RWPE2 (cell line): ENCODE measurements around the gene EEF1AKMT2.
A peak's percentile ranks its signal among the peaks of the same experiment; 100 is the strongest.

Experiments used
- ATAC-seq: fragments of 200-7000 bp; cut with Tn5 transposase; 3 replicates; pipeline ENCODE4 v1.9.1; 2021; ENCODE audit warnings: low read depth
- DNase-seq: peaks from one replicate; pipeline ENCODE4 v3.0.0-alpha.2; 2020; ENCODE audit warnings: low spot score
- H3K27ac ChIP-seq: fragments of 450-650 bp; 2 replicates; pipeline ENCODE4 v1.5.1; 2017; ENCODE audit warnings: mild to moderate bottlenecking; ENCODE audit not compliant: poor library complexity, severe bottlenecking
- H3K27me3 ChIP-seq: fragments of 250-450 bp; sonication (Bioruptor Pico); 2 replicates; pipeline ENCODE4 v1.5.1; 2021; ENCODE audit warnings: mild to moderate bottlenecking, moderate library complexity; ENCODE audit not compliant: insufficient read depth, poor library complexity, severe bottlenecking
- H3K36me3 ChIP-seq: fragments of 250-450 bp; sonication (Bioruptor Pico); 2 replicates; pipeline ENCODE4 v1.5.1; 2020; ENCODE audit warnings: low read depth, mild to moderate bottlenecking, moderate library complexity
- H3K4me1 ChIP-seq: fragments of 250-450 bp; sonication (Bioruptor Pico); 2 replicates; pipeline ENCODE4 v1.5.1; 2021; ENCODE audit warnings: mild to moderate bottlenecking, moderate library complexity; ENCODE audit not compliant: insufficient read depth, poor library complexity, severe bottlenecking
- H3K4me3 ChIP-seq: fragments of 250-450 bp; sonication (Bioruptor Pico); 2 replicates; pipeline ENCODE4 v1.5.1; 2021; ENCODE audit warnings: mild to moderate bottlenecking, moderate library complexity; ENCODE audit not compliant: severe bottlenecking
- H3K9me3 ChIP-seq: fragments of 250-450 bp; sonication (Bioruptor Pico); 2 replicates; pipeline ENCODE4 v1.5.1; 2021; ENCODE audit warnings: mild to moderate bottlenecking, moderate library complexity; ENCODE audit not compliant: severe bottlenecking
- CTCF ChIP-seq: fragments of 450-650 bp; IDR thresholded peaks from one replicate; pipeline ENCODE4 v1.5.1; 2017; ENCODE audit warnings: mild to moderate bottlenecking, moderate library complexity; ENCODE audit not compliant: poor library complexity, severe bottlenecking

The EEF1AKMT2 gene

GRCh38 chr10:124745673-124746072 is 46.0 kb downstream of the EEF1AKMT2 start:
- no peaks in the 10 kb centered on the region for H3K27me3 ChIP-seq
- H3K27ac ChIP-seq = peak overlapping the region; percentile 85
- TF ChIP-seq CTCF = peak; percentile 64
- no peak overlapping the region for H3K4me3 ChIP-seq
- H3K36me3 ChIP-seq = peaks cover 19% of the 10 kb centered on the region; the same call in 1 of the 2 replicates
- peak; percentile 8; the same call in 1 of the 3 replicates for ATAC-seq
- DNase-seq = no peak
- H3K9me3 ChIP-seq = no peaks in the 10 kb centered on the region
- peaks cover 50% of the 10 kb centered on the region for H3K4me1 ChIP-seq

- Histone ChIP-seq H3K9me3 (no peaks in the 10 kb centered on the region), H3K36me3 (peaks cover 19% of the 10 kb centered on the region; the same call in 1 of the 2 replicates), H3K4me3 (no peak overlapping the region), H3K27me3 (no peaks in the 10 kb centered on the region), H3K27ac (peak overlapping the region; percentile 85), H3K4me1 (peaks cover 54% of the 10 kb centered on the region)
- ATAC-seq (no peak), DNase-seq (no peak)
- no peak for TF ChIP-seq CTCF
These were observed 46.4 kb downstream of the EEF1AKMT2 start for GRCh38 chr10:124745252-124745651.

GRCh38 chr10:124744102-124745050 is 47.3 kb downstream of the EEF1AKMT2 start, which contains the start of gene FAM53B:
Gene FAM53B (minus strand): TSS chr10:124744378. CDS start chr10:124706713, 37,665 bp downstream.
- Histone ChIP-seq H3K27ac (peak within 1 kb of the TSS; percentile 85), H3K4me3 (peak within 1 kb of the TSS; percentile 89)

GRCh38 chr10:124743191-124744101 is 48.2 kb downstream of the EEF1AKMT2 start:
- ATAC-seq (peak; percentile 8; the same call in 1 of the 3 replicates), DNase-seq (no peak)
- Histone ChIP-seq H3K4me1 (peaks cover 59% of the 10 kb centered on the region), H3K4me3 (peak overlapping the region; percentile 89), H3K9me3 (no peaks in the 10 kb centered on the region), H3K36me3 (peaks cover 14% of the 10 kb centered on the region; the same call in 1 of the 2 replicates), H3K27me3 (no peaks in the 10 kb centered on the region), H3K27ac (peak overlapping the region; percentile 85)
- TF ChIP-seq CTCF = no peak

More at GRCh38 chr10:124744102-124745050, 47.3 kb downstream of the EEF1AKMT2 start, which contains the start of gene FAM53B:
- no peak for DNase-seq
- no peaks in the 10 kb centered on the region for H3K9me3 ChIP-seq
- H3K27me3 ChIP-seq = no peaks in the 10 kb centered on the region
- H3K4me1 ChIP-seq = peaks cover 59% of the 10 kb centered on the region
- ATAC-seq = peak; percentile 49
- peaks cover 19% of the 10 kb centered on the region; the same call in 1 of the 2 replicates for H3K36me3 ChIP-seq
- peak; percentile 20 for TF ChIP-seq CTCF
